Adipose tissue (tissue), 3 donors: ENCODE data around the gene ATXN7L1. TPM values are rescaled to one million over a fixed set of nuclear protein-coding genes. Genes with fewer than 3 reads are reported as not detected.
"Not testable (repeated sequence)": the region's sequence is repeated elsewhere in the genome, so short reads cannot be mapped to it uniquely, and the experiment has no call there.

ENCODE experiments used
- H3K27ac ChIP-seq: one replicate; pipeline ENCODE4 v1.5.1; 2013; ENCODE audit warnings: low read depth, low read length
- WGBS, 3 donors: extraction: QIAGEN DNeasy Blood & Tissue Kit; methylation state at CpG; one replicate each; pipeline ENCODE4 v1.1.7; 2013; 5-methylcytosine and 5-hydroxymethylcytosine counted together
- polyA plus RNA-seq, 3 donors: library from polyadenylated mRNA; stranded (reverse); fragments of 200-250 nt; gene quantifications; one replicate each; pipeline ENCODE4 v1.2.3, GENCODE V29; 2013
- donor health status: healthy with polysubstance abuse.
- donor health status: Bipolar disorder and iron deficiency.
- donor health status: healthy.

ATXN7L1 gene
- polyA plus RNA-seq, 3 donors, result 2.4 to 5.3 (median 3.7) TPM

- 75 to 82% (median 77%) methylated on average over 19 of the region's 19 CpGs for WGBS, 3 donors
- no peak overlapping the region for H3K27ac ChIP-seq
These were observed 273.8 kb downstream of the ATXN7L1 start for GRCh38 chr7:105602325-105603305.

- WGBS, 3 donors, result 77 to 86% (median 82%) methylated on average over 14 of the region's 14 CpGs
- no peak overlapping the region for H3K27ac ChIP-seq
These were observed 275.5 kb downstream of the ATXN7L1 start for GRCh38 chr7:105600720-105601550.

- no peak overlapping the region for H3K27ac ChIP-seq
- 65 to 72% (median 69%) methylated on average over 3 of the region's 3 CpGs for WGBS, 3 donors
These were observed 276.8 kb downstream of the ATXN7L1 start for GRCh38 chr7:105599551-105599950.

GRCh38 chr7:105599080-105599479 lies 277.3 kb downstream of the ATXN7L1 start:
- whole genome bisulfite sequencing, 3 donors, result 77 to 85% (median 81%) methylated on average over 8 of the region's 8 CpGs
- H3K27ac ChIP-seq, result not testable (repeated sequence)

GRCh38 chr7:105596866-105597265 lies 279.5 kb downstream of the ATXN7L1 start:
- 64 to 68% (median 68%) methylated on average over 4 of the region's 4 CpGs for WGBS, 3 donors
- H3K27ac ChIP-seq, result no peak overlapping the region

GRCh38 chr7:105594034-105594433 lies 282.4 kb downstream of the ATXN7L1 start:
- no peak overlapping the region for H3K27ac ChIP-seq
- WGBS, 3 donors, result 44 to 75% (median 66%) methylated on average over 3 of the region's 3 CpGs

GRCh38 chr7:105591522-105591921 lies 284.9 kb downstream of the ATXN7L1 start:
- no peak overlapping the region for H3K27ac ChIP-seq
- 53 to 71% (median 68%) methylated on average over 2 of the region's 2 CpGs for WGBS, 3 donors

GRCh38 chr7:105590793-105591192 lies 285.6 kb downstream of the ATXN7L1 start:
- WGBS, 3 donors, result 85 to 90% (median 90%) methylated on average over 5 of the region's 5 CpGs
- H3K27ac ChIP-seq, result no peak overlapping the region

- H3K27ac ChIP-seq, result no peak overlapping the region
- WGBS, 3 donors, result 28 to 38% (median 32%) methylated on average over 6 of the region's 6 CpGs
These were observed 286.9 kb downstream of the ATXN7L1 start for GRCh38 chr7:105589356-105590077.

GRCh38 chr7:105587909-105588635 lies 288.3 kb downstream of the ATXN7L1 start:
- no peak overlapping the region for H3K27ac ChIP-seq
- WGBS, 3 donors, result 77 to 89% (median 79%) methylated on average over 12 of the region's 12 CpGs

- no peak overlapping the region for H3K27ac ChIP-seq
- WGBS, 3 donors, result 72 to 96% (median 92%) methylated on average over 2 of the region's 2 CpGs
These were observed 290.4 kb downstream of the ATXN7L1 start for GRCh38 chr7:105585850-105586500.

- WGBS, 3 donors, result 90 to 96% (median 94%) methylated on average over 5 of the region's 5 CpGs
- no peak overlapping the region for H3K27ac ChIP-seq
These were observed 292.2 kb downstream of the ATXN7L1 start for GRCh38 chr7:105584165-105584564.

- 81 to 86% (median 82%) methylated on average over 24 to 38 of the region's 39 CpGs for WGBS, 3 donors
- H3K27ac ChIP-seq, result no peak overlapping the region
These were observed 293.3 kb downstream of the ATXN7L1 start for GRCh38 chr7:105583061-105583460.

GRCh38 chr7:105581066-105581811 lies 295.2 kb downstream of the ATXN7L1 start, which contains the start of gene EFCAB10:
Gene EFCAB10 (minus strand): TSS chr7:105581493. CDS start chr7:105581463, 30 bp downstream.
- H3K27ac ChIP-seq, result no peak within 1 kb of the TSS
- WGBS, 3 donors, result 7 to 16% (median 16%) methylated on average over 33 to 36 of the region's 36 CpGs

GRCh38 chr7:105580022-105580740 lies 296.2 kb downstream of the ATXN7L1 start:
- WGBS, 3 donors, result 86 to 92% (median 90%) methylated on average over 22 of the region's 22 CpGs

GRCh38 chr7:105578496-105578895 lies 297.9 kb downstream of the ATXN7L1 start:
- H3K27ac ChIP-seq, result no peak overlapping the region

More at GRCh38 chr7:105580022-105580740, 296.2 kb downstream of the ATXN7L1 start:
- H3K27ac ChIP-seq, result no peak overlapping the region
